C4-2B (cell line): ENCODE results near the gene AMPH.

Experiments used
- CTCF ChIP-seq: fragments of 450-650 bp; conservative IDR thresholded peaks from 2 replicates; pipeline ENCODE4 v1.5.1; 2017; ENCODE audit warnings: mild to moderate bottlenecking
- ZFX ChIP-seq: fragments of 450-650 bp; IDR thresholded peaks from 2 replicates; pipeline ENCODE4 v1.6.1; 2017

GRCh38 chr7:38373155-38373554 is 258.0 kb downstream of the AMPH start:
- no peak for TF ChIP-seq CTCF
- no peak for TF ChIP-seq ZFX
